Limb (tissue), 2 donors: Measurements from ENCODE around the gene RNLS.
A peak's percentile ranks its signal among the peaks of the same experiment; 100 is the strongest.

Experiments
- DNase-seq, 2 donors: peaks; one replicate each; pipeline ENCODE4 v3.0.0-alpha.2; 2016; ENCODE audit errors: extremely low spot score in 2 of 2

Gene RNLS

GRCh38 chr10:88437411-88437810, 145.7 kb downstream of the RNLS start:
- no peak for DNase-seq

GRCh38 chr10:88433565-88434186, 149.4 kb downstream of the RNLS start:
- DNase-seq: no peak

- no peak for DNase-seq
Measured at GRCh38 chr10:88431103-88431502, 152.0 kb downstream of the RNLS start.

- DNase-seq: no peak
Measured at GRCh38 chr10:88428976-88429375, 154.1 kb downstream of the RNLS start.

- no peak for DNase-seq
Measured at GRCh38 chr10:88428442-88428841, 154.7 kb downstream of the RNLS start.

GRCh38 chr10:88427024-88427423, 156.1 kb downstream of the RNLS start:
- no peak for DNase-seq

GRCh38 chr10:88424881-88425280, 158.2 kb downstream of the RNLS start:
- DNase-seq: no peak

GRCh38 chr10:88423732-88424131, 159.4 kb downstream of the RNLS start:
- no peak for DNase-seq

- DNase-seq: no peak
Measured at GRCh38 chr10:88421590-88421989, 161.5 kb downstream of the RNLS start.

- DNase-seq: no peak
Measured at GRCh38 chr10:88418871-88419270, 164.2 kb downstream of the RNLS start.

- DNase-seq: peak in 1 of 2 donors; percentile 13
Measured at GRCh38 chr10:88417387-88418030, 165.6 kb downstream of the RNLS start.

- DNase-seq: peak in 1 of 2 donors; percentile 24
Measured at GRCh38 chr10:88416801-88417200, 166.3 kb downstream of the RNLS start.

GRCh38 chr10:88415533-88416130, 167.5 kb downstream of the RNLS start:
- DNase-seq: no peak

- DNase-seq: no peak
Measured at GRCh38 chr10:88413412-88413811, 169.7 kb downstream of the RNLS start.

- no peak for DNase-seq
Measured at GRCh38 chr10:88411772-88412349, 171.3 kb downstream of the RNLS start.

GRCh38 chr10:88409824-88410223, 173.3 kb downstream of the RNLS start:
- no peak for DNase-seq

- DNase-seq: no peak
Measured at GRCh38 chr10:88409236-88409635, 173.9 kb downstream of the RNLS start.

- DNase-seq: no peak
Measured at GRCh38 chr10:88408096-88408495, 175.0 kb downstream of the RNLS start.

GRCh38 chr10:88404133-88404532, 179.0 kb downstream of the RNLS start:
- no peak for DNase-seq

- no peak for DNase-seq
Measured at GRCh38 chr10:88401671-88402347, 181.3 kb downstream of the RNLS start.

- no peak for DNase-seq
Measured at GRCh38 chr10:88399240-88399639, 183.9 kb downstream of the RNLS start.

GRCh38 chr10:88395677-88396076, 187.4 kb downstream of the RNLS start:
- no peak for DNase-seq
